ENCODE results near the gene ABT1.

DNA sequence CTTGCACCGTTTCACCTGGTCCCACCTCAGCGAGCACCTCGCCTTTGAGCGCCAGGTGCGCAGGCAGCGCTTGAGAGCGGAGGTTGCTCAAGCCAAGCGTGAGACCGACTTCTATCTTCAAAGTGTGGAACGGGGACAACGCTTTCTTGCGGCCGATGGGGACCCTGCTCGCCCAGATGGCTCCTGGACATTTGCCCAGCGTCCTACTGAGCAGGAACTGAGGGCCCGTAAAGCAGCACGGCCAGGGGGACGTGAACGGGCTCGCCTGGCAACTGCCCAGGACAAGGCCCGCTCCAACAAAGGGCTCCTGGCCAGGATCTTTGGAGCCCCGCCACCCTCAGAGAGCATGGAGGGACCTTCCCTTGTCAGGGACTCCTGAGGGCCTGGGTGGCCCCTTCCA lies 1.5 kb downstream of the ABT1 start:
- no peak for TF ChIP-seq EZH2phosphoT487 (IDR thresholded peaks at IDR 0.05; ENCODE audit: low read depth)
- TF ChIP-seq, protein P1, sequence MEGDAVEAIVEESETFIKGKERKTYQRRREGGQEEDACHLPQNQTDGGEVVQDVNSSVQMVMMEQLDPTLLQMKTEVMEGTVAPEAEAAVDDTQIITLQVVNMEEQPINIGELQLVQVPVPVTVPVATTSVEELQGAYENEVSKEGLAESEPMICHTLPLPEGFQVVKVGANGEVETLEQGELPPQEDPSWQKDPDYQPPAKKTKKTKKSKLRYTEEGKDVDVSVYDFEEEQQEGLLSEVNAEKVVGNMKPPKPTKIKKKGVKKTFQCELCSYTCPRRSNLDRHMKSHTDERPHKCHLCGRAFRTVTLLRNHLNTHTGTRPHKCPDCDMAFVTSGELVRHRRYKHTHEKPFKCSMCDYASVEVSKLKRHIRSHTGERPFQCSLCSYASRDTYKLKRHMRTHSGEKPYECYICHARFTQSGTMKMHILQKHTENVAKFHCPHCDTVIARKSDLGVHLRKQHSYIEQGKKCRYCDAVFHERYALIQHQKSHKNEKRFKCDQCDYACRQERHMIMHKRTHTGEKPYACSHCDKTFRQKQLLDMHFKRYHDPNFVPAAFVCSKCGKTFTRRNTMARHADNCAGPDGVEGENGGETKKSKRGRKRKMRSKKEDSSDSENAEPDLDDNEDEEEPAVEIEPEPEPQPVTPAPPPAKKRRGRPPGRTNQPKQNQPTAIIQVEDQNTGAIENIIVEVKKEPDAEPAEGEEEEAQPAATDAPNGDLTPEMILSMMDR (IDR thresholded peaks at IDR 0.05; ENCODE audit: low read depth, low read length): no peak

Data from OCI-LY3 (cell line).